ENCODE data around the gene CAMSAP2. TPM values are rescaled to one million over a fixed set of nuclear protein-coding genes. Genes with fewer than 3 reads are reported as not detected.

CAMSAP2 gene
- total and polyA plus RNA-seq, 2 of the 8 experiments (the other 6 are each of a cell fraction or from before 2014, with no cell fraction given), result 4.2 to 27.6 TPM

GRCh38 chr1:200846398-200846797 is 107.7 kb downstream of the CAMSAP2 start (continued):
- TF ChIP-seq CHD7 (IDR thresholded peaks at IDR 0.05; ENCODE audit: insufficient replicate concordance, low read length) (no peak), RFX5 (IDR thresholded peaks at IDR 0.05; ENCODE audit: borderline replicate concordance, low read depth, low read length) (no peak), SIN3A (conservative IDR thresholded peaks at IDR 0.05 in 1 of 2, IDR thresholded peaks at IDR 0.05 in 1 of 2; ENCODE audit: low read depth in 1 of 2, low read length in 2 of 2) (no peak), TCF12 (IDR thresholded peaks at IDR 0.05; ENCODE audit: low read depth, low read length) (no peak)
